ENCODE measurements around the gene SPATA2. TPM values are rescaled to one million over a fixed set of nuclear protein-coding genes. Genes with fewer than 3 reads are reported as not detected.

SPATA2 gene
- total and polyA plus RNA-seq, 2 of the 8 experiments (the other 6 are each of a cell fraction or from before 2014, with no cell fraction given), result 11.0 to 13.0 TPM

GRCh38 chr20:49915380-49916145 is at the start of gene SPATA2 (continued):
- TF ChIP-seq TEAD4 (IDR thresholded peaks at IDR 0.05; ENCODE audit: low read depth, low read length) (no peak), JUND (IDR thresholded peaks at IDR 0.05; ENCODE audit: low read length) (peak; percentile 79), KDM1A (IDR thresholded peaks at IDR 0.05; ENCODE audit: borderline replicate concordance, low read length) (peak; percentile 99), CHD2 (IDR thresholded peaks at IDR 0.05; ENCODE audit: low read length) (peak; percentile 69; the same call in 1 of the 2 replicates), USF2 (IDR thresholded peaks at IDR 0.05; ENCODE audit: low read length) (0 out of 2 replicates have a peak, but pooled peaks have one; percentile 4), PHF8 (conservative IDR thresholded peaks at IDR 0.05; ENCODE audit: low read depth, low read length) (peak; percentile 65), CREB1 (IDR thresholded peaks at IDR 0.05) (peak; percentile 95), TAF1 (IDR thresholded peaks at IDR 0.05; ENCODE audit: low read depth, low read length) (peak; percentile 87), POLR2A (IDR thresholded peaks at IDR 0.05; ENCODE audit: control extremely low read depth in 1 of 2, low read depth in 2 of 2, low read length in 2 of 2) (peak in 1 of 2 experiments; percentile 55; a peak in 1 of 3 replicates), RXRA (IDR thresholded peaks at IDR 0.05; ENCODE audit: insufficient read depth, low read depth, low read length) (no peak), GABPA (IDR thresholded peaks at IDR 0.05; ENCODE audit: borderline replicate concordance, insufficient read depth, low read length) (peak; percentile 97), CBX8 (IDR thresholded peaks at IDR 0.05; ENCODE audit: borderline replicate concordance, low read depth, low read length) (no peak), BRCA1 (IDR thresholded peaks at IDR 0.05; ENCODE audit: low read depth, low read length) (no peak), TBP (IDR thresholded peaks at IDR 0.05; ENCODE audit: low read depth, low read length) (peak; percentile 53), SUZ12 (IDR thresholded peaks at IDR 0.05; ENCODE audit: low read length) (no peak), POLR2AphosphoS5 (IDR thresholded peaks at IDR 0.05; ENCODE audit: low read depth, low read length) (0 out of 2 replicates have a peak, but pooled peaks have one; percentile 44), KDM5A (IDR thresholded peaks at IDR 0.05; ENCODE audit: low read length) (no peak; the same call in 1 of the 2 replicates), HDAC2 (IDR thresholded peaks at IDR 0.05; ENCODE audit: borderline replicate concordance in 1 of 2, low read depth in 2 of 2, low read length in 2 of 2) (peak in 1 of 2 experiments; percentile 93; a peak in 2 of 4 replicates), ASH2L (IDR thresholded peaks at IDR 0.05; ENCODE audit: low read length) (peak; percentile 90), SIN3A (conservative IDR thresholded peaks at IDR 0.05 in 1 of 2, IDR thresholded peaks at IDR 0.05 in 1 of 2; ENCODE audit: low read depth in 1 of 2, low read length in 2 of 2) (peak in 1 of 2 experiments; percentile 55; a peak in 2 of 4 replicates), GTF2F1 (IDR thresholded peaks at IDR 0.05; ENCODE audit: borderline replicate concordance, low read depth, low read length) (no peak), TAF7 (optimal IDR thresholded peaks at IDR 0.05; ENCODE audit: borderline replicate concordance, low read depth, low read length) (peak; percentile 72), NANOG (IDR thresholded peaks at IDR 0.05; ENCODE audit: insufficient read depth, low read depth, low read length, poor library complexity, severe bottlenecking) (no peak)

Measured in H1 (cell line).